ENCODE data around the gene IRF2. TPM values are rescaled to one million over a fixed set of nuclear protein-coding genes. Genes with fewer than 3 reads are reported as not detected.
"Not testable (repeated sequence)": the region's sequence is repeated elsewhere in the genome, so short reads cannot be mapped to it uniquely, and the experiment has no call there.

Gene IRF2
- total RNA-seq, 3 donors from 2014 or later (not counting 1 experiment from before 2014, with no cell fraction given) = 50.6 to 68.5 (median 59.8) TPM

DNA sequence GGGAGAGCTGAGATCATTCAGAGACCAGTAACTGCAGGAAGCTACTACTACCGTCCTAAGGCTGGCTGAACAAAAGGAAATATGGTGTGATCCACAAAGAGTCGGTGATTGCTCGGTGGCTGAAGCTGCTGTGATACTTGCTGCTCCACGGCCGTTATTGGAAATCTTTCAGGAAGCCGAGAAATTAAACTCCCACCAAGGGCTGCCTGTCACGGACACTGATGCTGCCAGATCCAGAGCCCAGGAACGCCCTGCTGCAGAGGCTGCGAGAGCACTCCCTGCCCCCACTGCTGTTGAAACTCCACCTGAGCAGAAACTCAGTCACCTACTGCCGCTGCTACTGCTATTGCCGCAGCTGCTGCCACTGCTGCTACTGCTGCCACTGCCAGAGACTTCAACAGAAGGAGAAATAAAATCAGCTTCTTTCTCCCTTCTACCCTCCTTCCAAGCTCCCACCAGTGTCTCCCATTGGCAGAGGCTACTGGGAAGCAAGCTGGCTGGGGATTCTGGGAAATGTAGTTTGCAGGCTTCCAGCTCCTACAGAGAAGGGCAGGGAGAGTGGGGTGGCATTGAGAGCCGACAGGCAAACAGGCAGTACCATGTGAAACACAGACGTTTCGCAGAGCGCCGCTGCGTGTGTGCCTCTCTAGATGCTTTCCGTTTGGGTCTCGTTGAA is 130.7 kb downstream of the IRF2 start:
- no peaks in the 10 kb centered on the region for H3K9me3 ChIP-seq (ENCODE audit: control insufficient read depth, insufficient read depth, low read length)
- H3K9me3 Mint-ChIP-seq = no peaks in the 10 kb centered on the region
- peak overlapping the region; percentile 89 for H3K4me3 Mint-ChIP-seq
- peaks cover 52% of the 10 kb centered on the region in 2 donors for H3K4me1 Mint-ChIP-seq
- intact Hi-C loops (cut with micrococcal nuclease) = loop anchor here (5.0 to 10.0 kb wide), 4 partner anchors 39 to 191 kb away; partner anchors contain the start of gene IRF2
- peak overlapping the region; percentile 82 to 85 for H3K27ac Mint-ChIP-seq
- H3K4me3 ChIP-seq (ENCODE audit: low read length) = peak overlapping the region; percentile 43
- no peaks in the 10 kb centered on the region for H3K27me3 ChIP-seq (ENCODE audit: control insufficient read depth, insufficient read depth, low read length)
- H3K4me1 ChIP-seq (ENCODE audit: control insufficient read depth, insufficient read depth, low read length) = peaks cover 41% of the 10 kb centered on the region
- H3K27ac ChIP-seq (ENCODE audit: low read length) = no peak overlapping the region
- ATAC-seq (peak; percentile 50 to 65 (median 59)), DNase-seq (peak in 1 of 2 donors; percentile 61)
- H3K27me3 Mint-ChIP-seq (ENCODE audit: low read depth in 2 of 2) = no peaks in the 10 kb centered on the region
- H3K36me3 Mint-ChIP-seq = no peaks in the 10 kb centered on the region
- TF ChIP-seq, protein P1, sequence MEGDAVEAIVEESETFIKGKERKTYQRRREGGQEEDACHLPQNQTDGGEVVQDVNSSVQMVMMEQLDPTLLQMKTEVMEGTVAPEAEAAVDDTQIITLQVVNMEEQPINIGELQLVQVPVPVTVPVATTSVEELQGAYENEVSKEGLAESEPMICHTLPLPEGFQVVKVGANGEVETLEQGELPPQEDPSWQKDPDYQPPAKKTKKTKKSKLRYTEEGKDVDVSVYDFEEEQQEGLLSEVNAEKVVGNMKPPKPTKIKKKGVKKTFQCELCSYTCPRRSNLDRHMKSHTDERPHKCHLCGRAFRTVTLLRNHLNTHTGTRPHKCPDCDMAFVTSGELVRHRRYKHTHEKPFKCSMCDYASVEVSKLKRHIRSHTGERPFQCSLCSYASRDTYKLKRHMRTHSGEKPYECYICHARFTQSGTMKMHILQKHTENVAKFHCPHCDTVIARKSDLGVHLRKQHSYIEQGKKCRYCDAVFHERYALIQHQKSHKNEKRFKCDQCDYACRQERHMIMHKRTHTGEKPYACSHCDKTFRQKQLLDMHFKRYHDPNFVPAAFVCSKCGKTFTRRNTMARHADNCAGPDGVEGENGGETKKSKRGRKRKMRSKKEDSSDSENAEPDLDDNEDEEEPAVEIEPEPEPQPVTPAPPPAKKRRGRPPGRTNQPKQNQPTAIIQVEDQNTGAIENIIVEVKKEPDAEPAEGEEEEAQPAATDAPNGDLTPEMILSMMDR (IDR thresholded peaks at IDR 0.05) = no peak
- H3K36me3 ChIP-seq (ENCODE audit: control insufficient read depth, insufficient read depth, low read length) = no peaks in the 10 kb centered on the region
- WGBS (ENCODE audit: insufficient coverage) = 11% methylated on average over 19 of the region's 19 CpGs

- peak overlapping the region; percentile 82 to 85 for H3K27ac Mint-ChIP-seq
- H3K4me3 Mint-ChIP-seq = peak overlapping the region; percentile 89
- H3K27ac ChIP-seq (ENCODE audit: low read length); H3K27me3 ChIP-seq (ENCODE audit: control insufficient read depth, insufficient read depth, low read length); DNase-seq; H3K9me3 Mint-ChIP-seq; H3K4me3 ChIP-seq (ENCODE audit: low read length); H3K36me3 ChIP-seq (ENCODE audit: control insufficient read depth, insufficient read depth, low read length); H3K36me3 Mint-ChIP-seq; H3K9me3 ChIP-seq (ENCODE audit: control insufficient read depth, insufficient read depth, low read length); H3K27me3 Mint-ChIP-seq (ENCODE audit: low read depth in 2 of 2); ATAC-seq: not testable (repeated sequence)
- WGBS (ENCODE audit: insufficient coverage) = no CpG with 5 or more reads among the region's 1 CpG
- intact Hi-C loops (cut with micrococcal nuclease) = loop anchor here (5.0 to 10.0 kb wide), 4 partner anchors 39 to 192 kb away; partner anchors contain the start of gene IRF2
- peaks cover 44% of the 10 kb centered on the region in 2 donors for H3K4me1 Mint-ChIP-seq
- peaks cover 33% of the 10 kb centered on the region for H3K4me1 ChIP-seq (ENCODE audit: control insufficient read depth, insufficient read depth, low read length)
These were observed 131.5 kb downstream of the IRF2 start for GRCh38 chr4:184342857-184343237.

GRCh38 chr4:184342167-184342856 is 132.0 kb downstream of the IRF2 start:
- ATAC-seq (no peak), DNase-seq (no peak)
- Histone ChIP-seq H3K36me3 (ENCODE audit: control insufficient read depth, insufficient read depth, low read length) (no peaks in the 10 kb centered on the region), H3K27me3 (ENCODE audit: control insufficient read depth, insufficient read depth, low read length) (no peaks in the 10 kb centered on the region), H3K4me1 (ENCODE audit: control insufficient read depth, insufficient read depth, low read length) (peaks cover 28% of the 10 kb centered on the region), H3K9me3 (ENCODE audit: control insufficient read depth, insufficient read depth, low read length) (peaks cover 4% of the 10 kb centered on the region), H3K27ac (ENCODE audit: low read length) (no peak overlapping the region), H3K4me3 (ENCODE audit: low read length) (no peak overlapping the region)
- H3K9me3 Mint-ChIP-seq = peaks cover 2 to 3% of the 10 kb centered on the region in 2 donors
- TF ChIP-seq, protein P1 (IDR thresholded peaks at IDR 0.05) = no peak
- H3K36me3 Mint-ChIP-seq = peaks cover under 1% of the 10 kb centered on the region
- H3K27me3 Mint-ChIP-seq (ENCODE audit: low read depth in 2 of 2) = no peaks in the 10 kb centered on the region
- WGBS (ENCODE audit: insufficient coverage) = 91% methylated on average over 6 of the region's 6 CpGs
- peaks cover 38 to 39% of the 10 kb centered on the region in 2 donors for H3K4me1 Mint-ChIP-seq
- peak overlapping the region in 1 of 2 donors; percentile 82 for H3K27ac Mint-ChIP-seq
- intact Hi-C loops (cut with micrococcal nuclease) = loop anchor here (5.0 to 10.0 kb wide), 4 partner anchors 40 to 192 kb away; partner anchors contain the start of gene IRF2
- peak overlapping the region; percentile 89 for H3K4me3 Mint-ChIP-seq

DNA sequence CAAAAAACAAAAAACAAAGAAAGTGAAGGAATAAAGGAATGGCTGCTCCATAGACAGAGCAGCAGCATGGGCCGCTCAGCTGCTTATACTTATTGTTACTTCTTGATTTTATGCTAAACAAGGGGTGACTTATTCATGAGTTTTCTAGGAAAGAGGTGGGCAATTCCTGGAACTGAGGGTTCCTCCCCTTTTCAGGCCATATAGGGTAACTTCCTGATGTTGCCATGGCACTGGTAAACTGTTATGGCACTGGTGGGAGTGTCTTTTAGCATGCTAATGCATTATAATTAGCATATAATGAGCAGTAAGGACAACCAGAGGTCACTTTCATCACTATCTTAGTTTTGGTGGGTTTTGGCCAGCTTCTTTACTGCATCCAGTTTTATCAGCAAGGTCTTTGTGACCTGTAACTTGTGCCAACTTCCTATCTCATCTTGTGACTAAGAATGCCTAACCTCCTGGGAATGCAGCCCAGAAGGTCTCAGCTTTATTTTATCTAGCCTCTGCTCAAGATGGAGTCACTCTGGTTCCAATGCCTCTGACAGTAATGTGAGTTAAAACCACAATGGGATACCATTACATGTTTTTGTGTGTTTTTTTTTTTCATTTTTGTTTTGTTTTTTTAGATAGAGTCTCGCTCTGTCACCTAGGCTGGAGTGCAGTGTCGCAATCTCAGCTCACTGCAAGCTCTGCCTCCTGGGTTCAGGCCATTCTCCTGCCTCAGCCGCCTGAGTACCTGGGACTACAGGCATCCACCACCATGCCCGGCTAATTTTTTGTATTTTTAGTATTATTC is 134.8 kb downstream of the IRF2 start:
- not testable (repeated sequence) for H3K27ac ChIP-seq (ENCODE audit: low read length); H3K27me3 ChIP-seq (ENCODE audit: control insufficient read depth, insufficient read depth, low read length); H3K36me3 ChIP-seq (ENCODE audit: control insufficient read depth, insufficient read depth, low read length); DNase-seq; H3K9me3 Mint-ChIP-seq; H3K9me3 ChIP-seq (ENCODE audit: control insufficient read depth, insufficient read depth, low read length); H3K4me3 Mint-ChIP-seq; ATAC-seq; H3K4me3 ChIP-seq (ENCODE audit: low read length); H3K27me3 Mint-ChIP-seq (ENCODE audit: low read depth in 2 of 2); H3K36me3 Mint-ChIP-seq; H3K27ac Mint-ChIP-seq
- peaks cover 10% of the 10 kb centered on the region for H3K4me1 ChIP-seq (ENCODE audit: control insufficient read depth, insufficient read depth, low read length)
- peaks cover 31 to 32% of the 10 kb centered on the region in 2 donors for H3K4me1 Mint-ChIP-seq
- intact Hi-C loops (cut with micrococcal nuclease) = loop anchor here (5.0 to 10.0 kb wide), 4 partner anchors 43 to 195 kb away; partner anchors contain the start of gene IRF2
- over 99% methylated on average over 5 of the region's 5 CpGs for WGBS (ENCODE audit: insufficient coverage)
